ENCODE data around the gene B3GAT3.
A peak's percentile ranks its signal among the peaks of the same experiment; 100 is the strongest.
"Not testable (repeated sequence)": the region's sequence is repeated elsewhere in the genome, so short reads cannot be mapped to it uniquely, and the experiment has no call there.

B3GAT3 gene

GRCh38 chr11:62621567-62622470 lies at the start of gene B3GAT3:
Gene B3GAT3, minus strand, starts transcription at chr11:62621986. Its CDS starts 39 bp downstream, at chr11:62621947.
- DNase-seq = peak; percentile 92

GRCh38 chr11:62671236-62671607 lies 49.4 kb upstream of the B3GAT3 start:
- DNase-seq = no peak

- no peak for DNase-seq
Measured at GRCh38 chr11:62669420-62670161, 47.8 kb upstream of the B3GAT3 start.

GRCh38 chr11:62667460-62667859 lies 45.7 kb upstream of the B3GAT3 start:
- DNase-seq = no peak

GRCh38 chr11:62666259-62666926 lies 44.6 kb upstream of the B3GAT3 start:
- no peak for DNase-seq

GRCh38 chr11:62665599-62666258 lies 43.9 kb upstream of the B3GAT3 start:
- DNase-seq = peak; percentile 55

- DNase-seq = peak; percentile 88
Measured at GRCh38 chr11:62665075-62665598, 43.4 kb upstream of the B3GAT3 start, which contains the start of the genes C11orf98 and CSKMT. Gene C11orf98, minus strand, starts transcription at chr11:62665210. Its CDS starts 41 bp downstream, at chr11:62665169. Gene CSKMT, plus strand, starts transcription at chr11:62665312. Its CDS starts 568 bp downstream, at chr11:62665880.

- peak; percentile 53 for DNase-seq
Measured at GRCh38 chr11:62664405-62665074, 42.8 kb upstream of the B3GAT3 start.

- DNase-seq = no peak
Measured at GRCh38 chr11:62656796-62657429, 35.1 kb upstream of the B3GAT3 start.

GRCh38 chr11:62654297-62654696 lies 32.5 kb upstream of the B3GAT3 start:
- no peak for DNase-seq

GRCh38 chr11:62652161-62653006 lies 30.6 kb upstream of the B3GAT3 start:
- no peak for DNase-seq

- DNase-seq = not testable (repeated sequence)
Measured at GRCh38 chr11:62650283-62650682, 28.5 kb upstream of the B3GAT3 start.

GRCh38 chr11:62649486-62649885 lies 27.7 kb upstream of the B3GAT3 start:
- no peak for DNase-seq

GRCh38 chr11:62648967-62649364 lies 27.2 kb upstream of the B3GAT3 start:
- no peak for DNase-seq

GRCh38 chr11:62648185-62648966 lies 26.6 kb upstream of the B3GAT3 start:
- DNase-seq = no peak

- no peak for DNase-seq
Measured at GRCh38 chr11:62647609-62648005, 25.8 kb upstream of the B3GAT3 start.

- no peak for DNase-seq
Measured at GRCh38 chr11:62646825-62647608, 25.2 kb upstream of the B3GAT3 start.
